Measurements from ENCODE around the gene CARD19. TPM values are rescaled to one million over a fixed set of nuclear protein-coding genes. Genes with fewer than 3 reads are reported as not detected.

CARD19 gene
- 10 to 100 TPM; 51.7 to 55.4 TPM for total RNA-seq

- DNase-seq (peak; percentile 54), ATAC-seq (peak; percentile 21)
- ChIA-PET CTCF (interaction anchor here (1.2 to 3.6 kb wide), 2 partner anchors 12 to 13 kb away, joined by 7 to 49 read pairs; no protein-coding TSS in a partner anchor), POLR2A (interaction anchor here (0.8 to 3.4 kb wide), 10 partner anchors 12 to 130 kb away, joined by 3 to 31 read pairs (median 6); partner anchors contain the start of gene NINJ1)
- Mint-ChIP-seq H3K27ac (peak within 1 kb of the TSS; percentile 98), H3K4me3 (peak within 1 kb of the TSS; percentile 85), H3K9me3 (ENCODE audit: insufficient read depth) (peaks cover 7% of the 10 kb centered on the region), H3K27me3 (ENCODE audit: low read depth) (no peaks in the 10 kb centered on the region), H3K36me3 (ENCODE audit: low read depth) (peaks cover 31% of the 10 kb centered on the region), H3K4me1 (ENCODE audit: low read depth) (peaks cover 77% of the 10 kb centered on the region)
Measured at GRCh38 chr9:93096131-93096802, at the start of gene CARD19. Gene CARD19 (plus strand): TSS chr9:93096217. CDS start chr9:93096346, 129 bp downstream.

- H3K27ac Mint-ChIP-seq: peak overlapping the region; percentile 32
- ATAC-seq: peak; percentile 77
- peak; percentile 58 for DNase-seq
- no peaks in the 10 kb centered on the region for H3K9me3 Mint-ChIP-seq (ENCODE audit: insufficient read depth)
- CTCF ChIA-PET: interaction anchor here (1.1 to 1.6 kb wide), 2 partner anchors 12 to 28 kb away, joined by 4 read pairs; no protein-coding TSS in a partner anchor
- H3K27me3 Mint-ChIP-seq (ENCODE audit: low read depth): peaks cover 4% of the 10 kb centered on the region
- no peak overlapping the region for H3K4me3 Mint-ChIP-seq
- H3K4me1 Mint-ChIP-seq (ENCODE audit: low read depth): peaks cover 23% of the 10 kb centered on the region
- POLR2A ChIA-PET: interaction anchor here (0.6 to 1.4 kb wide), 3 partner anchors 15 to 23 kb away, joined by 3 to 4 read pairs (median 3); no protein-coding TSS in a partner anchor
- peaks cover 4% of the 10 kb centered on the region for H3K36me3 Mint-ChIP-seq (ENCODE audit: low read depth)
Measured at GRCh38 chr9:93048566-93049448, 47.2 kb upstream of the CARD19 start.

- Mint-ChIP-seq H3K36me3 (ENCODE audit: low read depth) (peaks cover 4% of the 10 kb centered on the region), H3K27me3 (ENCODE audit: low read depth) (peaks cover 4% of the 10 kb centered on the region), H3K4me3 (no peak overlapping the region), H3K9me3 (ENCODE audit: insufficient read depth) (no peaks in the 10 kb centered on the region), H3K27ac (peak overlapping the region; percentile 61), H3K4me1 (ENCODE audit: low read depth) (peaks cover 24% of the 10 kb centered on the region)
- ChIA-PET POLR2A (interaction anchor here (0.6 to 1.4 kb wide), 3 partner anchors 10 to 24 kb away, joined by 3 to 4 read pairs (median 3); no protein-coding TSS in a partner anchor), CTCF (interaction anchor here (1.6 to 1.8 kb wide), 2 partner anchors 28 to 46 kb away, joined by 4 to 5 read pairs; no protein-coding TSS in a partner anchor)
- DNase-seq: no peak
- ATAC-seq: no peak
Measured at GRCh38 chr9:93049491-93049890, 46.5 kb upstream of the CARD19 start.

GRCh38 chr9:93050231-93050630 is 45.8 kb upstream of the CARD19 start:
- no peak for ATAC-seq
- no peaks in the 10 kb centered on the region for H3K9me3 Mint-ChIP-seq (ENCODE audit: insufficient read depth)

GRCh38 chr9:93051680-93052089 is 44.3 kb upstream of the CARD19 start:
- no peak overlapping the region for H3K27ac Mint-ChIP-seq
- no peak for DNase-seq
- no peak for ATAC-seq
- no peak overlapping the region for H3K4me3 Mint-ChIP-seq
- peaks cover 4% of the 10 kb centered on the region for H3K27me3 Mint-ChIP-seq (ENCODE audit: low read depth)
- POLR2A ChIA-PET: interaction anchor here (0.6 to 0.9 kb wide), 2 partner anchors 12 to 23 kb away, joined by 4 read pairs; no protein-coding TSS in a partner anchor
- H3K4me1 Mint-ChIP-seq (ENCODE audit: low read depth): peaks cover 31% of the 10 kb centered on the region
- no peaks in the 10 kb centered on the region for H3K9me3 Mint-ChIP-seq (ENCODE audit: insufficient read depth)
- H3K36me3 Mint-ChIP-seq (ENCODE audit: low read depth): no peaks in the 10 kb centered on the region
- CTCF ChIA-PET: interaction anchor here (1.3 to 2.5 kb wide), 3 partner anchors 23 to 48 kb away, joined by 3 to 8 read pairs (median 4); no protein-coding TSS in a partner anchor

More at GRCh38 chr9:93050231-93050630, 45.8 kb upstream of the CARD19 start:
- no peak overlapping the region for H3K4me3 Mint-ChIP-seq
- no peak for DNase-seq
- no peak overlapping the region for H3K27ac Mint-ChIP-seq
- ChIA-PET CTCF (interaction anchor here (1.3 to 1.8 kb wide), 3 partner anchors 25 to 47 kb away, joined by 3 to 5 read pairs (median 4); no protein-coding TSS in a partner anchor), POLR2A (interaction anchor here (1.0 kb wide), 1 partner anchor 11 kb away, joined by 4 read pairs; no protein-coding TSS in a partner anchor)
- H3K4me1 Mint-ChIP-seq (ENCODE audit: low read depth): peaks cover 29% of the 10 kb centered on the region
- peaks cover 4% of the 10 kb centered on the region for H3K27me3 Mint-ChIP-seq (ENCODE audit: low read depth)
- H3K36me3 Mint-ChIP-seq (ENCODE audit: low read depth): peaks cover 4% of the 10 kb centered on the region

GRCh38 chr9:93052791-93053540 is 43.1 kb upstream of the CARD19 start:
- no peak for ATAC-seq
- no peaks in the 10 kb centered on the region for H3K9me3 Mint-ChIP-seq (ENCODE audit: insufficient read depth)
- CTCF ChIA-PET: interaction anchor here (0.8 to 2.5 kb wide), 3 partner anchors 11 to 49 kb away, joined by 3 to 8 read pairs (median 3); no protein-coding TSS in a partner anchor
- H3K36me3 Mint-ChIP-seq (ENCODE audit: low read depth): no peaks in the 10 kb centered on the region
- POLR2A ChIA-PET: interaction anchor here (0.9 to 1.7 kb wide), 3 partner anchors 11 to 25 kb away, joined by 3 to 6 read pairs (median 4); no protein-coding TSS in a partner anchor
- H3K4me3 Mint-ChIP-seq: no peak overlapping the region
- H3K4me1 Mint-ChIP-seq (ENCODE audit: low read depth): peaks cover 42% of the 10 kb centered on the region
- no peak overlapping the region for H3K27ac Mint-ChIP-seq
- peaks cover 2% of the 10 kb centered on the region for H3K27me3 Mint-ChIP-seq (ENCODE audit: low read depth)
- no peak for DNase-seq

GRCh38 chr9:93053781-93054331 is 42.2 kb upstream of the CARD19 start:
- DNase-seq (no peak), ATAC-seq (no peak)
- POLR2A ChIA-PET: interaction anchor here (1.0 to 1.7 kb wide), 2 partner anchors 10 to 26 kb away, joined by 4 to 6 read pairs; no protein-coding TSS in a partner anchor
- Mint-ChIP-seq H3K9me3 (ENCODE audit: insufficient read depth) (no peaks in the 10 kb centered on the region), H3K36me3 (ENCODE audit: low read depth) (no peaks in the 10 kb centered on the region), H3K4me3 (no peak overlapping the region), H3K4me1 (ENCODE audit: low read depth) (peaks cover 39% of the 10 kb centered on the region), H3K27me3 (ENCODE audit: low read depth) (peaks cover 2% of the 10 kb centered on the region), H3K27ac (no peak overlapping the region)
- CTCF ChIA-PET: interaction anchor here (1.0 to 2.5 kb wide), 5 partner anchors 11 to 51 kb away, joined by 3 to 8 read pairs (median 5); no protein-coding TSS in a partner anchor

GRCh38 chr9:93054758-93055704 is 41.0 kb upstream of the CARD19 start:
- Mint-ChIP-seq H3K4me3 (no peak overlapping the region), H3K36me3 (ENCODE audit: low read depth) (no peaks in the 10 kb centered on the region), H3K27ac (no peak overlapping the region), H3K9me3 (ENCODE audit: insufficient read depth) (no peaks in the 10 kb centered on the region), H3K4me1 (ENCODE audit: low read depth) (peaks cover 40% of the 10 kb centered on the region), H3K27me3 (ENCODE audit: low read depth) (no peaks in the 10 kb centered on the region)
- POLR2A ChIA-PET: interaction anchor here (0.6 to 1.1 kb wide), 2 partner anchors 9 to 27 kb away, joined by 3 to 4 read pairs; no protein-coding TSS in a partner anchor
- CTCF ChIA-PET: interaction anchor here (1.0 to 2.1 kb wide), 4 partner anchors 10 to 52 kb away, joined by 3 to 8 read pairs (median 6); no protein-coding TSS in a partner anchor
- no peak for DNase-seq
- no peak for ATAC-seq

- CTCF ChIA-PET: interaction anchor here (0.8 to 2.1 kb wide), 3 partner anchors 28 to 53 kb away, joined by 3 to 8 read pairs (median 8); no protein-coding TSS in a partner anchor
- POLR2A ChIA-PET: interaction anchor here (0.7 kb wide), 1 partner anchor 10 kb away, joined by 3 read pairs; no protein-coding TSS in a partner anchor
- Mint-ChIP-seq H3K4me3 (no peak overlapping the region), H3K27me3 (ENCODE audit: low read depth) (no peaks in the 10 kb centered on the region), H3K9me3 (ENCODE audit: insufficient read depth) (no peaks in the 10 kb centered on the region), H3K27ac (peak overlapping the region; percentile 82), H3K4me1 (ENCODE audit: low read depth) (peaks cover 61% of the 10 kb centered on the region), H3K36me3 (ENCODE audit: low read depth) (peaks cover 11% of the 10 kb centered on the region)
- DNase-seq (no peak), ATAC-seq (no peak)
Measured at GRCh38 chr9:93057042-93057702, 38.8 kb upstream of the CARD19 start.
